NCI-H510A (cell line): ENCODE data around the gene SENP8.

ENCODE experiments used
- DNase-seq: peaks from one replicate; lab custom pipeline; 2025; lab: John Stamatoyannopoulos, UW

SENP8 gene

DNA sequence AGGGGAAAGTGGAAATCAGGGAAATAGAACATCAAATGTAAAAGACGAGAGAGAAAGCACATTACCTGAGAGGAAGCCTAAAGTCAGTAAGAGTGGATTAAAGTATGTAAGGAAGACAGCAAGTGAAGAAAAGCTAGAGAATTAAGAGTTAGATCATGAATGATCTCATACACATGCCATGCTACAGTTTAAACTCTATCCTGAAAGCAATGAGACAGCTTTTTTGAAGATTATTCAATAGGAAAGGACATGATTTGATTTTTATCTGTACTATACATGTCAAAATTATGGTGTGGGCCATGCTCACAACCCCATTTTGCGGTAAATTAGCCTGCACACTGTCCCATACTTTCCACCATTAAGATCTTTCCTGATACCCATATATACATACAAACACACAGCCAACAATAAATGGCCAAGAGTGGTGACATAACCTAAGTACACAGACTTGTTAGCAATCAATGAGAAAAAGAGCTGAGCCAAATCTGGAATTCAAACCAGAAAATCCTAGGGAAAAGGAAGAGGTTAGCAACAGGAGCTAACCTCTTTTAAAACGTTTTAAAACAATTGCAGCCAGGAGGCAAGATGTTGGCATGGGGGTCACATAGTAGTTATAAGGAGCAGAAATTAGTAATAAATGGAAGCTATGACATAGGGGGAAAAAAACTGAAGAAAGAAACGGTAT, 4.7 kb upstream of the SENP8 start:
- no peak for DNase-seq

DNA sequence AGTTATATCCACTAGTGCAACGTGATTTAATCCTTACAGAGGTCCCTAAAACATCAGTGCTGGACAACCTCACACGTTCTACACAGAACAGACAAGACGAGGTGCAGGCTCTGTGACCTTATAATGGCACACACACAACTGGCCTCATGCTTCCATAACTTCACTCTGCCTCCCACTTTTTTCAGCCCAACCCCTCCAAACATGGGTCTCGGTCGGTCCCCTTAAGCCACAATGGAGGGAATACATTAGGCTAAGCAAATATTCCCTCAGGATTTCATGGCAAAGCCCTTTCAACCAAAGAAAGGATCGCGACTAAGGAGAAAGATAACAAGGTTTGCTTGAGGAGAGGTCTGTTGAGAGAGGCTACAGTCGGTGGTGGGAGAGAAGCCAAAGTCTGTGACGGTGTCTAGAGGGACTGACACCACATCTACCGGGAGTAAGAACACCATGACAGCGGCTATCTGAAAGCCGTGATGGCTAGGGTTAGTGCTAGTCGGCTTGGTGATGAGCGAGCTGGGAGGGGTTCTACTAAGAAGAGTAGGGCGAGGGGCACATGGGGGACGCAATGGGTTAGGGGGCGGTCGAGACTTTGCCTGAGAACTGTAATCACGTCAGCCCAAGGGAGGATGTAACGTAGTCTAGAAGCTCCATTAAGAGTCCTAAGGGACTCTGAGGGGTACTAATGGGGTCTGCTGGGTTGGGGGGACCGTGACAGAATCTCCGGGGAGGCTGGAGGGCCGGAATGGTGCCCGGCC, 1.3 kb upstream of the SENP8 start:
- DNase-seq: no peak

DNA sequence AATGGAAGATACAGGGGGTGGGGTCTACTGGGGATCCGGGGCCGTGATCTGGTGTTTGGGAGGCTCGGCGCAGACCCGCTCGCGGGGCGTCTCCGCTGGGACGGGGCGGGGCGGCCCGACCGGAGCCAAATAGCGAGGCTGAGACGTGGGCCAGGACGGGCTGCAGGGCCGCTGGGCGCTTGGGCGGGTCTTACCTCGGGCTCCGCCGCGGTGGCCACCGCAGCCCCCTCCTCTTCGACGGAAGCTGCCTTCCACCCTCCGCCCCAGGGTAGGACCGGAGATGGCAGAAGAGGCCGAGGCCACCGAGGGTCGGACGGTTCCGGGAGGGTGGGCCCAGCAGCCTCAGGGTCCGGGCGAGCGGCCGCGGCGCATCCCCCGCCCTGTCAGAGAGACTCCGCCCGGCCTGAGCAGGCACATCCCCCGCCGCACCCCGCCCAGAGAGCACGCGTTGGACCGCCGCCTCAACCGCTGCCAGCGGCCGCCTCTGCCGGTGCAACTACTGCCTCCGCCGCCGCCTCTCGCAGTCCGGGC, 652 bp upstream of the SENP8 start:
- no peak for DNase-seq

DNA sequence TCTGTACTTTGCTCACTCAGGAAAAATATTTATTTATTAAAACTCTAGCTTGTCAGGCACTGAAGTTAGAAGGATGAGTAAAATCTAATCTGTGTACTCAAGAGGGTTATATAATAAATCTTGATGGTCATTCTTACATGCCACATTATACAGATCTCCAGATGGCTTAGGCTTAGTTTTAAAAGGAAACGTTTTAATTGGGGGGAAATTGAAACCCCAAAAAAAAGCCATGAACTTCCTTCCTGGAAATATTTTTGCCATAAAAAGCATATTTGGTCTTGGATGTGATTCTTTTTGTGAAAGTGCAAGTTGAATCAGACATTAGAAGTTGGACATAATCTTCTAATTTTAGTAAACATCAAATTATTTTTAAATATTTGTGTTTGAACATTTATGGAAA, 6.0 kb downstream of the SENP8 start:
- no peak for DNase-seq

DNA sequence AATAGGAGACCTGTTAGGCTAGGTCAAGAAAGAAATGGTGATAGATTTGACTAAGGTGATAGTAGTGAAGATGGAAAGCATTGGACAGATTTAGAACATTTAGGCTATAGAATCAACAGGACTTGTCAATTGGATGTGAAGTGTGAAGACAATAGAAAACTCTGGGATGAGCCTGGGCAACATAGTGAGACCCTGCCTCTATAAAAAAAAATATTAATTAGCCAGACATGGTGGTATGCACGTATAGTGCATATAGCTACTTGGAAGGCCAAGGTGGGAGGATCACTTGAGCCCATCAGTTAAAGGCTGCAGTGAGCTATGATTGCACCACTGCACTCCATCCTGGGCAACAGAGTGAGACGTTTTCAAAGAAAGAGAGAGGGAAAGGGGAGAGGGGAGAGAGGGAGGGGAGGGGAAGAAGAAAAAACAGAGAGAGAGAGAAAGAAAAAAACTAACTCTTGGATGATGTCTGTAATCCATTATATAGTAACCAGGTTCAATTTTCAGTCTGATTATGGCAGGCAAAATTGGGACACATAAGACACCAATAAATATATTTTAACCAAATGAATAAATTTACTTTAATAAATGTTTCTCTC, 9.6 kb downstream of the SENP8 start:
- no peak for DNase-seq

DNA sequence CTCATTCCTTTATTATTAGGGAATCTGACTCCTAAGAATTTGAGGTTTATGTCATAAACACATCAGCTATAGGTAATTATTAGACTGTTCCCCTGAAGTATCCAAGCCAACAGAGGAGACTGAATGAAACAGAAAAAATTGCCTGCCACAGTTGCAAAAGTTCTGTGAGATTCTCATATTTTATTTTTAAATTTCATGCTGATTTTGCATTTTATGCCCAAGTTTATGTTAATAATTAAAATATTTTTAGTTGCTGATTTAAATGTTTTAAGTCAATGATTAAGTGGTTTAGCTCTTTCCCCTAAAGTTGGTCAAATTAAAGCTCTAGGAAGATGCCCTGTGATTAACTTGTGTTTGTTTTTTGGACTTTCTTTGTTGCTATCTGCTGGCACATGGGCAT, 10.2 kb downstream of the SENP8 start:
- no peak for DNase-seq

DNA sequence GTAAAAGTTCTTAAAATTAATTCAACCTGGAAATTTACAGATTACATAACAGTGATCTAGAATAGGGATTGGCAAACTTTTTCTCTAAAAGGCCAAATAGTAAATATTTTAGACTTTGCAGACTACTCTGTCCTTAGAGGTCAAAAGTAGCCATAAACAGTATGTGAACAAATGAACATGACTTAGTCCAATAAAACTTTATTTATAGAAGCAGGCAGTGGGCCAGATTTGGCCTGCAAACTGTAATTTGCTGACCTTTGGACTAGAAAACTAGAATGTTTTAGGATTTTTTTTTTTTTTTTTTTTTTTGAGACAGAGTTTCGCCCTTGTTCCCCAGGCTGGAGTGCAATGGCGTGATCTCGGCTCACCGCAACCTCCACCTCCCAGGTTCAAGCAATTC, 12.1 kb downstream of the SENP8 start:
- no peak for DNase-seq

DNA sequence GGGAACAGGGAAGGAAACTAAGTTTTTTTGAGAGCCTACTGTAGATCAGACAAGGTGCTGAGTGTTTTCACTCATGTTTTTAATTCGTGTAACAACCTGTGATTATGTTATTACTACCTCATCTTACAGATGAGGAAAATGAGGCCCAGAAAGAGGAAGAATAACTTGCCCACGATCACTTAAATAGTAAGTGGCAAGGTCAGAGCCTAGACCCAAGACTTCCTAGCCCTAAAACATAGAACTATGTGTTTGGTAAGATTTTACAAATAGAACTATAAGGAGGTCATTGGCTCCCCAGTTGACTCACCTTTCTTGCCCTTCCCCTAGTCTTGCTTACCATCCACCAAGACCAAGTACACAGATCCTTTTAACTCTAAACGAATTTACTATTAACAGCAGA, 13.7 kb downstream of the SENP8 start:
- no peak for DNase-seq

DNA sequence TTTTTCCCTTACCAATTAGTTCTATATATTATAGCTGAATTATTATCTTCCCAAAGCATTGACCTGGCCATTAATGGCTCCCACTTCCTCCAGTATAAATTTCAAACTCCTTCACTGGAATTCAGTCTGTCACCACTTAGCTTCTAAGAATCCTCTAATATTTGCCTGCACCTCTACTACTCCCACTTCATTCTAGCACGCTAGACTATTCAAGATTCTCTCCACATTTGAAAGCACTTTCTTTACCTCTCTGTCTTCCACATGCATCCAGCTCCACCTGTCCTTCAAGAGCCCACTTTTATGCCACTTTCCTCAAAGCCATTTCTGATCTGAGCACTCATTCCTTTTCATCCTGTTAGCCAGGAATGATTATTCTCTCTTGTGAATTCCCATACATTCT, 15.0 kb downstream of the SENP8 start:
- DNase-seq: no peak

DNA sequence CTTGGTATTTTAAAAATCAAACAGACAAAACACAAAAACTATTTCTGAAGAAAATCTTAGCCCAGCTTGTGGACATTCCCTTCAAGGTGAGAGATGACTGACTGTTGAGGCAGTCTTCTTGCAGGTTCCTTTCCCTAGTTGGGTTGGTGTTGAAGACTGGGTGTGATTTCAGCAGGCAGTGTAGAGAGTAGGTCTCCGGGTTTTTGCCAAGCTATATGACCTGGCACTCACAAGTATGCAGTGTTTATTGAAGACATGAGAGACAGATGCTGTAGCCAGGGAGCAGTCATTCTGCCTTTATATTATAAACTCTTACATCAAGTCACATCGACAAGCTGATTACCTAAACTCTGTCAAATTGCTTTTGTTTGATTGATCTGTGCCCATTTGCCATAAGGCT, 17.5 kb downstream of the SENP8 start:
- no peak for DNase-seq

DNA sequence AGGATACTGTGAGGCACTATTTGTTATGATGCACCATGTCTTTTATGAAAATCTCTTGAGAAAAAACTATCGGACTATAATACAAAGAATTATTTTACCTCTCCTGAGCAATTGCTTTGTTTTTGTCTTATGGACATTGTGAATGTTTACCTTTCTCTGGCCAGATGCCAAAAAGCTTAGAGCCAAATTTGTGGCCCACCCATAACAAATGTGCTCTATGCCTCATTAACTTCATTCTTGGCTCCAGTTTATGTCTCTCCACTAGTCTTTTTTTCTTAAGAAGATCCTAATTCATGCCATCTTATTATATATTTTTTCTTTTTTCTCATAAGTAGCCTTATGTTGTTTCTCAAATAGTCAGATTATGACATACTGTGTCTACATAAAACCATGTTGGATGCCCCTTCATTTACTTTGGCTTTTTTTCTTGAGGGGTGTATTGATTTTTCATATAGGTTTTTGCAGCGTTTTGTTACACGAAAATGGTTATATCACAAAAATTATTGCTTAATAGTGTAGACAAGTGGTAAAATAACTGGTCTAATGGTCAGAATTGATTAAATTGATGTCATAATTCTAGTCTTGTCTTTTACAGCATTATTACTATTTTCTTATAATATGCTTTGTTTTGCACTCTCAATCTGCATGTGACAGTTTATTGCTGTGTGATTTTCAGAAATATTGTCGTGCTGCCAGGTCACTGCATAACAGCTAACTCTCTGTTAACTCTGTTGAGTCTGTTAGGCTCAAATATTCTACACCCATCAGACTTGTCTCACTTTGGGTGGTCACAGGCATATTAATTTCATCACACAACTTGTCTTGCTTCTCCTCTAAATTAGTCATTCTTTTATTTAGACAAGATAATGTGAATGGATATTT, 18.2 kb downstream of the SENP8 start:
- no peak for DNase-seq

DNA sequence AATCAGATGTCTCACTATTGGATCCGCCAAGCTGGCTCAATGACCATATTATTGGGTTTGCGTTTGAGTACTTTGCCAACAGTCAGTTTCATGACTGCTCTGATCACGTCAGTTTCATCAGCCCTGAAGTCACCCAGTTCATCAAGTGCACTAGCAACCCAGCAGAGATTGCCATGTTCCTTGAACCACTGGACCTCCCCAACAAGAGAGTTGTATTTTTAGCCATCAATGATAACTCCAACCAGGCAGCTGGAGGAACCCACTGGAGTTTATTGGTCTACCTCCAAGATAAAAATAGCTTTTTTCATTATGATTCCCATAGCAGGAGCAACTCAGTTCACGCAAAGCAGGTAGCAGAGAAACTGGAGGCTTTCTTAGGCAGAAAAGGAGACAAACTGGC, 21.5 kb downstream of the SENP8 start:
- DNase-seq: no peak

DNA sequence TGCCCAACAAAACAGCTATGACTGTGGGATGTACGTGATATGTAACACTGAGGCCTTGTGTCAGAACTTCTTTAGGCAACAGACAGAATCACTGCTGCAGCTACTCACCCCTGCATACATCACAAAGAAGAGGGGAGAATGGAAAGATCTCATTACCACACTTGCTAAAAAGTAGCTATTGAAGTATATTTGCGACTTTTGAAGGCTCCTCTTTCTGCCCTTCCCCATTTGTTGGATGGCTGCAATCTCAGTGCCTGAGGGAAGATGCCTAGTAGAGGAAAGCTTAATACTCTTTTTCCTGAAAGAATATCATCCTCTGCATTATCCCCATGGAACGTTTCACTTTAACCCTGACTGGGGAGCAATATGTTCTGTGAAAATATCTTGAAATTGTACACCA, 21.9 kb downstream of the SENP8 start:
- DNase-seq: no peak

DNA sequence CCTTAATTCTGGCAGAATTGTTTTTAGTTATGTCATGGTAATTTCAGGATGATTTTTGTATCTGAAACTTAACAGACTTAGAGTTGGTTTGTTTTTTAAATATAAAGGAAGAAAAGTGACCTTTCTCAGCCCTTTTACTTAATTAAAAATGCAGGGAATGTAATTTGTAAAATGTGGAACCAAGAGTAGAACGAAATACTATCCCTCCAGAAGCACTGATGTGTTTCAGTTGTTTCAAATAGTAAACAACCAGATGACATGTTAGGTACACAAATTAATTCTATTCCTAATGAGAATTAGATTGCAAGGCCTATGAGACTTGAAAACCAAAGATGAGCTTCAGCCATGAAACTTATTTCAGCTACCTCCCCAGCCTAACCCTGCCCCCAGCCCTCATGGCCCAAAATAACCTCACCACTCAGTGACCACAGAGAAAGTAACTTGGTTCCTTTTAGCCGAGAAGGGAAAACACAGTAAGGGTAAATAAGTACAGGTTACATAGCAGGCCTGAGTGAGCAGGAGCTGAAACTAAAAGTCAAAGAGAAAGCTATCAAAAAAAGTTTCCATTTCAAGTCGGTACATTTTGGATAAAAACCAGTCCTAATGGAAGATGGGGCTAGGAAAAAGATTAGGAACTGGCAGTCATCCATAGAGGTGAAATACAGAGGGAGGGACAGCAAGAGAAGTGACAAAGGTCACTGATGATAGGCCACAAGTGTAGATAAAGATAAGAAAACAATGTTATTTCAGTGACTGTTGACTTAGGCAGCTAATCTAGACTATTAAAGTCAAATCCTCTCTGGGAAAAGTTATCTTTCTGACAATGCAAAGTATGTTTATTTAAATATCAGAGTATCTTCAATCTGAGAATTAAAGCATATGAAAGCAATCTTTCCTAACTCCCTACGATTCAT, 23.2 kb downstream of the SENP8 start:
- DNase-seq: no peak

DNA sequence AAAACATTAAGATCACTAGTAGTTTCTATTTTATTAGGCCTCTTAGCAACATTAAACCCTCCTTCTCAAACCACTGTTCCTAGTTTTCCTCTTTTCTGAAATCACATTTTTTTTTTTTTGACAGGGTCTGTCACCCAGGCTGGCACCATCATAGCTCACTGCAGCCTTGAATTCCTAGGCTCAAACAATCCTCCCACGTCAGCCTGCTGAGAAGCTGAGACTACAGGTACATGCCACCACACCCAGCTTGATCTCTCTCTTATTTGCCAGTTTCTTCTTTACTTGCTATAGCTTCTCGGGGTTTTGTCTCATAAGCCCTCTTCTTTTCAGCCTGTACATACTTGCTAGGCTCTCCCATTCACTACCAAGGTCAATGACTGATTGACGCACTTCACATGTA, 28.0 kb downstream of the SENP8 start:
- no peak for DNase-seq

DNA sequence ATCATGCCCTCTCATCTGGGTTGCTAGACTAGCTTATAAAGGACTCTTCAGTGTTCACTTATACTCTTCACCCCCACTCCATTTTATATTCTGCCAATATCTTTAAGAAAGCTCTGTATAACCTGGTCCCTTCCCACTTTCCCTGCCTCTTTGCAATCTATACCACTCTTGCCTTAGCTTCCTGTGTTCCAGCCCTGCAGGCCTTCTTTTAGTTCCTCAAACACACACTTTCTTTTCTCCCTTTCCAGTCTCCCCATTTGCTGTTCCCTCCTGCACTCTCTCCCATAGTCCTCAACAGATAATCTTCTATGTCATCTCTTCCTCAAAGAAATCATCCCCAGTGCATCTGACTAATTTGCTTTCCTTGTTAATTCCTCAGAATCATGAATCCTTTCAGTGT, 28.7 kb downstream of the SENP8 start:
- DNase-seq: no peak

DNA sequence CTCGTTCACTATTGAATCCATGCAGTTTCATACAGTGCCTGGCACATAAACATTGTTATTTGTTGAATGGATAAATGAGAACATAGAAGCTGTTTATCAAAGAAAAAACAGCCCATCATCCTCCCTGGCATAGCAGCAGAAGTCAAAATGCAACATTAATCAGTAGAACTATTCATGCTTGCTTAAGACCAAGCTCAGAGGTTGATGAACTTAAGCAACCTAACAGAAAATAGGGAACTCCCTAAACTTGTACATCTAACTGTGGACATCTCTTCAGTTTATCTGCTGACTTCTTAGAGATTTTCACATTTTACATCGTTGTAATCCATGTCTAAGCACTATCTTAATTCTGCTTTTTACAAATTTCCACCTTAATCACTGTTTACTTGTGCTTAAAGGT, 29.2 kb downstream of the SENP8 start:
- no peak for DNase-seq

DNA sequence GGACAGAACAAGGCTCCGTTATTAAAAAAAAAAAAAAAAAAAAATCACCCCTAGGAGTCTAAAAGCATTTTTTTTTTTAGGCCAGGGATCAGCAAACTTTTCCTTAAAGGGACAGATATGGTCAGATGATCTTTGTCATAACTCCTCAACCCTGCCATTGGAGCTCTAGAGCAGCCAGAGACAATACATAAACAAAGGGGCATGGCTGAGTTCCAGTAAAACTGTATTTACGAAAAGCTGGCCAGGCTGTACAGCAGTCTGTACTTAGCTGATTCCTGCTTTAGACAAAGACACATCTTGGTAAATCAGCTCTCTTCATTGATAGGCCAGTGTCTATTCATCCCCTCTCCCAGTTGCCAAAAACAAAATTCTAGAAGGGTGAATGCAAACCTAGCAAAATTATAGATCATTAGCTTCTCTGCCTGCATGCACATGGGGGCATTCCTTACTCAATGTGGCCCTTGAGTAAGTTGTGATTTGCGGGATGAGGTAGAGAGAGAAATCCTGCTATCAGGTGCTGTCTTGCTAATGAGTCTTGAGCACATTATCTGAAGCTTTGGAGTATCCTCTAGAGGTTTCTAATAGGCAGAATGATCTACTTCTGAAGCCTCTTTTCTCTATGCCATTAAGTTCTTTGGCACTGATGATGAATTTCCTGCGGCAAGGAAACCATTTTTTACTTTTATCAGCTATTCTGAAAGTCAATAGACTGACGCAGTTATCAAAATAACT, 35.2 kb downstream of the SENP8 start:
- no peak for DNase-seq

DNA sequence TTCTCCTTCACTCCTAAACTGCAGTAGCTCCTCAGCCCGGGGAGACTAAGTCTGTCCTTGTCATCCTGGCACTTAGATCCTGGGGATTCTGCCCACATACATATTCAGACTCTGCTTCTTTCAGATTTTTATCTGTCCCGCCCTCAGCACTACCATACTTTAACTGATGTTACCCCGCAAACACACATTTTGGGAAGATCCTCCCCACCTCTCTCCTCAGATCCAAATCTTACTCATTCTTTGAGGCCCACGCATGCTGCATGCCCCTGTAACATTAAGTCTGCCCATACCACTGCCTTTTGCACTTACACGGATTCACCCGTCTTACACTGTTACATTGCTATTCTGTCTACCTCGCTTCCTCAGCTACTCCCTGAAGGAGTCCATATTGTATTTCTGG, 36.1 kb downstream of the SENP8 start:
- no peak for DNase-seq

DNA sequence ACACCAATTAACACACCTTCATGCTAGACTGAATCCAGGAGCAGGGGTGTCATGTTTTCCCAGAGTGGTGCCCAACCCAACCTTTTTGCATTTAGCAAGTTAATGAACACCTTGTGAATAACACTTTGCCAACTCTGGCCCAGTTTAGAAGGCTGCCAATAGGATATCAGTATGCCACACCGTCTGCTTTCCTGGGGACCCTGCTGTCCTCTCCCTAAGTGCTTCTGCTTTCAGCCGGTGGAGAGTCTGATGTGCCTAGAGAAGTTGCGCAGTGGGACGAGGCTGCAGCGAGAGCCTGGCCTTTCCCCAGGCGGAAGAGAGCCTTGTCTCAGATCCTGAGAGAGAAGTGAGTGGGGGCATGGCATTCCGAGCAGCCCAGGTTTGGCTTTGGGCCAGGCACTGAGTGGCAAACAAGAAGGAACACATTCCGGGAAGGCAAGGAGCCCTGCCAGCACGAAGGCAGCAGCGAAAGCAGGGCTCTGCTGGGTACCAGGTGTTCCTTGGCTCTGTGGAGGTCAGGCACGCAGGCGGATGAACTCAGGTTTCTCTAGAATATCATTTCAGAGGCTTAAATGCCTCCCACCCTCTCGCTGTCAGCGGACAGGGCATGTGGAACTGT, 36.9 kb downstream of the SENP8 start:
- DNase-seq: no peak
